Hepatocyte (in vitro differentiated cells): ENCODE measurements around the gene MEG3. TPM values are rescaled to one million over a fixed set of nuclear protein-coding genes. Genes with fewer than 3 reads are reported as not detected.

Experiments
- DNase-seq: peaks from one replicate; pipeline ENCODE4 v3.0.0-alpha.2; 2016; ENCODE audit warnings: low spot score
- H2AFZ ChIP-seq: fragments of 200-600 bp; sonication (generic); 2 replicates; pipeline ENCODE4 v1.6.0; 2016; ENCODE audit warnings: antibody characterized with exemption, mild to moderate bottlenecking
- H3K27ac ChIP-seq: fragments of 200-600 bp; sonication (generic); 2 replicates; pipeline ENCODE4 v1.5.1; 2016; ENCODE audit warnings: mild to moderate bottlenecking
- H3K27me3 ChIP-seq: fragments of 200-600 bp; sonication (generic); 2 replicates; pipeline ENCODE4 v1.6.1; 2016
- H3K36me3 ChIP-seq: fragments of 200-600 bp; sonication (generic); replicated peaks from 2 replicates; pipeline ENCODE4 v1.5.1; 2016; ENCODE audit warnings: low read depth; ENCODE audit not compliant: insufficient read depth
- H3K4me1 ChIP-seq: fragments of 200-600 bp; sonication (generic); 2 replicates; pipeline ENCODE4 v1.5.1; 2016; ENCODE audit warnings: mild to moderate bottlenecking, moderate library complexity; ENCODE audit not compliant: insufficient read depth
- H3K4me2 ChIP-seq: fragments of 200-600 bp; sonication (generic); 2 replicates; pipeline ENCODE4 v1.6.0; 2016
- H3K4me3 ChIP-seq: fragments of 200-600 bp; sonication (generic); 2 replicates; pipeline ENCODE4 v1.5.1; 2016; ENCODE audit warnings: mild to moderate bottlenecking
- H3K79me2 ChIP-seq: fragments of 200-600 bp; sonication (generic); 2 replicates; pipeline ENCODE4 v1.6.0; 2017; ENCODE audit warnings: mild to moderate bottlenecking
- H3K9me2 ChIP-seq: fragments of 200-600 bp; sonication (generic); replicated peaks from 2 replicates; pipeline ENCODE4 v1.6.0; 2017; ENCODE audit warnings: mild to moderate bottlenecking; ENCODE audit not compliant: insufficient read depth
- H3K9me3 ChIP-seq: fragments of 200-600 bp; sonication (generic); 2 replicates; pipeline ENCODE4 v1.5.1; 2016; ENCODE audit warnings: low read depth, mild to moderate bottlenecking
- H4K20me1 ChIP-seq: fragments of 200-600 bp; sonication (generic); 2 replicates; pipeline ENCODE4 v1.6.0; 2016; ENCODE audit warnings: mild to moderate bottlenecking; ENCODE audit not compliant: insufficient read depth, poor library complexity, severe bottlenecking
- CTCF ChIP-seq: fragments of 200-600 bp; sonication (generic); IDR thresholded peaks from 2 replicates; pipeline ENCODE4 v1.5.1; 2016; ENCODE audit warnings: antibody characterized with exemption, mild to moderate bottlenecking; ENCODE audit not compliant: poor library complexity
- EZH2 ChIP-seq: fragments of 200-600 bp; sonication (generic); IDR thresholded peaks from 2 replicates; pipeline ENCODE4 v1.6.1; 2016; ENCODE audit warnings: antibody characterized with exemption, mild to moderate bottlenecking, borderline replicate concordance
- EZH2phosphoT487 ChIP-seq: fragments of 200-600 bp; sonication (generic); IDR thresholded peaks from one replicate; pipeline ENCODE4 v1.6.1; 2018; ENCODE audit warnings: antibody characterized with exemption, mild to moderate bottlenecking, low read depth, moderate library complexity; ENCODE audit not compliant: unreplicated experiment, severe bottlenecking
- WGBS: methylation state at CpG from one replicate; pipeline ENCODE4 v1.1.6; 2016; ENCODE audit warnings: low lambda C conversion rate; ENCODE audit errors: missing lambda C conversion rate; 5-methylcytosine and 5-hydroxymethylcytosine counted together
- polyA plus RNA-seq: library from polyadenylated mRNA; unstranded; fragments of >200 nt; fragmentation: Nextera tagmentation; extraction: Ambion mirVana; gene quantifications from 2 replicates; pipeline ENCODE4 v1.2.1, GENCODE V29; 2016
- total RNA-seq: library from RNA; depleted of rRNA; stranded (reverse); fragments of >200 nt; gene quantifications from 2 replicates; pipeline ENCODE4 v1.2.3, GENCODE V29; 2014

Gene MEG3
- total and polyA plus RNA-seq, 2 experiments from 2014 or later, result not detected

GRCh38 chr14:100819453-100819828 lies 6.5 kb upstream of the MEG3 start:
- Histone ChIP-seq H3K9me2 (no peaks in the 10 kb centered on the region), H3K27ac (peak overlapping the region; percentile 14), H3K4me2 (no peak overlapping the region), H2AFZ (no peak overlapping the region), H3K9me3 (no peaks in the 10 kb centered on the region), H3K27me3 (no peaks in the 10 kb centered on the region), H3K36me3 (no peaks in the 10 kb centered on the region), H3K79me2 (no peaks in the 10 kb centered on the region), H4K20me1 (no peaks in the 10 kb centered on the region), H3K4me3 (no peak overlapping the region), H3K4me1 (peaks cover 64% of the 10 kb centered on the region)
- TF ChIP-seq EZH2phosphoT487, result no peak
- TF ChIP-seq EZH2, result no peak
- no peak for TF ChIP-seq CTCF
- 90% methylated on average over 1 of the region's 1 CpG for WGBS
- DNase-seq, result no peak

- Histone ChIP-seq H3K4me1 (peaks cover 64% of the 10 kb centered on the region), H3K4me3 (no peak overlapping the region), H4K20me1 (no peaks in the 10 kb centered on the region), H3K27ac (peak overlapping the region; percentile 87), H3K79me2 (no peaks in the 10 kb centered on the region), H3K9me3 (no peaks in the 10 kb centered on the region), H3K36me3 (no peaks in the 10 kb centered on the region), H3K27me3 (no peaks in the 10 kb centered on the region), H3K9me2 (no peaks in the 10 kb centered on the region), H3K4me2 (no peak overlapping the region), H2AFZ (no peak overlapping the region)
- no peak for DNase-seq
- TF ChIP-seq EZH2 (no peak), CTCF (no peak), EZH2phosphoT487 (no peak)
- 98% methylated on average over 19 of the region's 22 CpGs for WGBS
Measured at GRCh38 chr14:100819829-100820475, 6.0 kb upstream of the MEG3 start.

- H3K9me3 ChIP-seq, result no peaks in the 10 kb centered on the region
- 32% methylated on average over 4 of the region's 4 CpGs for WGBS
- H2AFZ ChIP-seq, result no peak overlapping the region
- no peak overlapping the region for H3K4me3 ChIP-seq
- no peaks in the 10 kb centered on the region for H3K79me2 ChIP-seq
- peak overlapping the region; percentile 87 for H3K27ac ChIP-seq
- H3K36me3 ChIP-seq, result no peaks in the 10 kb centered on the region
- no peaks in the 10 kb centered on the region for H3K9me2 ChIP-seq
- peak overlapping the region; percentile 19 for H3K4me2 ChIP-seq
- H3K27me3 ChIP-seq, result no peaks in the 10 kb centered on the region
- H3K4me1 ChIP-seq, result peaks cover 58% of the 10 kb centered on the region
- no peaks in the 10 kb centered on the region for H4K20me1 ChIP-seq
- no peak for TF ChIP-seq EZH2phosphoT487
- TF ChIP-seq EZH2, result no peak
- no peak for TF ChIP-seq CTCF
- peak; percentile 79 for DNase-seq
Measured at GRCh38 chr14:100820957-100821356, 5.0 kb upstream of the MEG3 start.
